IMR-90 (cell line): ENCODE results near the gene C7orf57.
A peak's percentile ranks its signal among the peaks of the same experiment; 100 is the strongest.

ENCODE experiments used
- BHLHE40 ChIP-seq: fragments of 150-350 bp; IDR thresholded peaks from 2 replicates; pipeline ENCODE4 v1.6.1; 2016; ENCODE audit warnings: mild to moderate bottlenecking, low read depth, low read length
- CEBPB ChIP-seq: IDR thresholded peaks from 2 replicates; pipeline ENCODE4 v1.6.1; 2012; ENCODE audit warnings: low read depth, low read length, improper control_type of control experiment
- CHD1 ChIP-seq: IDR thresholded peaks from 2 replicates; pipeline ENCODE4 v1.6.1; 2012; ENCODE audit warnings: low read depth, low read length, improper control_type of control experiment
- ELK1 ChIP-seq: fragments of 150-350 bp; IDR thresholded peaks from 2 replicates; pipeline ENCODE4 v1.6.1; 2016; ENCODE audit warnings: low read depth, mild to moderate bottlenecking, low read length, moderate library complexity, borderline replicate concordance
- FOS ChIP-seq: fragments of 150-350 bp; IDR thresholded peaks from 2 replicates; pipeline ENCODE4 v1.6.1; 2016; ENCODE audit warnings: low read depth, low read length
- MAFK ChIP-seq: IDR thresholded peaks from 2 replicates; pipeline ENCODE4 v1.6.1; 2012; ENCODE audit warnings: low read depth, low read length, improper control_type of control experiment
- MAZ ChIP-seq: IDR thresholded peaks from 2 replicates; pipeline ENCODE4 v1.6.1; 2012; ENCODE audit warnings: low read depth, mild to moderate bottlenecking, low read length, improper control_type of control experiment, moderate library complexity, borderline replicate concordance
- MXI1 ChIP-seq: IDR thresholded peaks from 2 replicates; pipeline ENCODE4 v1.6.1; 2012; ENCODE audit warnings: low read depth, mild to moderate bottlenecking, low read length, moderate library complexity, borderline replicate concordance
- POLR2A ChIP-seq: IDR thresholded peaks from 2 replicates; pipeline ENCODE4 v1.6.1; 2012; ENCODE audit warnings: mild to moderate bottlenecking, low read depth, low read length
- RAD21 ChIP-seq: IDR thresholded peaks from 2 replicates; pipeline ENCODE4 v1.6.1; 2012; ENCODE audit warnings: low read length, improper control_type of control experiment
- RCOR1 ChIP-seq: IDR thresholded peaks from 2 replicates; pipeline ENCODE4 v1.6.1; 2012; ENCODE audit warnings: mild to moderate bottlenecking, low read length, improper control_type of control experiment; ENCODE audit not compliant: insufficient replicate concordance
- SMC3 ChIP-seq: fragments of 150-350 bp; IDR thresholded peaks from 2 replicates; pipeline ENCODE4 v1.6.1; 2016; ENCODE audit warnings: low read depth, mild to moderate bottlenecking, antibody characterized with exemption, low read length, moderate library complexity
- USF2 ChIP-seq: fragments of 150-350 bp; IDR thresholded peaks from 2 replicates; pipeline ENCODE4 v1.6.1; 2017; ENCODE audit warnings: mild to moderate bottlenecking, antibody characterized with exemption, low read length, low read depth
- TF ChIP-seq, protein P1 (sequence below): conservative IDR thresholded peaks from 2 replicates; pipeline ENCODE4 v1.5.1; 2012; ENCODE audit warnings: mild to moderate bottlenecking, low read depth, low read length, improper control_type of control experiment

- TF ChIP-seq POLR2A (0 out of 2 replicates have a peak, but pooled peaks have one; percentile 2), CEBPB (no peak), SMC3 (no peak), CHD1 (no peak), USF2 (no peak), MAFK (no peak), RAD21 (no peak), FOS (no peak), RCOR1 (no peak), MAZ (no peak), MXI1 (no peak), BHLHE40 (no peak), ELK1 (no peak)
- TF ChIP-seq, protein P1, sequence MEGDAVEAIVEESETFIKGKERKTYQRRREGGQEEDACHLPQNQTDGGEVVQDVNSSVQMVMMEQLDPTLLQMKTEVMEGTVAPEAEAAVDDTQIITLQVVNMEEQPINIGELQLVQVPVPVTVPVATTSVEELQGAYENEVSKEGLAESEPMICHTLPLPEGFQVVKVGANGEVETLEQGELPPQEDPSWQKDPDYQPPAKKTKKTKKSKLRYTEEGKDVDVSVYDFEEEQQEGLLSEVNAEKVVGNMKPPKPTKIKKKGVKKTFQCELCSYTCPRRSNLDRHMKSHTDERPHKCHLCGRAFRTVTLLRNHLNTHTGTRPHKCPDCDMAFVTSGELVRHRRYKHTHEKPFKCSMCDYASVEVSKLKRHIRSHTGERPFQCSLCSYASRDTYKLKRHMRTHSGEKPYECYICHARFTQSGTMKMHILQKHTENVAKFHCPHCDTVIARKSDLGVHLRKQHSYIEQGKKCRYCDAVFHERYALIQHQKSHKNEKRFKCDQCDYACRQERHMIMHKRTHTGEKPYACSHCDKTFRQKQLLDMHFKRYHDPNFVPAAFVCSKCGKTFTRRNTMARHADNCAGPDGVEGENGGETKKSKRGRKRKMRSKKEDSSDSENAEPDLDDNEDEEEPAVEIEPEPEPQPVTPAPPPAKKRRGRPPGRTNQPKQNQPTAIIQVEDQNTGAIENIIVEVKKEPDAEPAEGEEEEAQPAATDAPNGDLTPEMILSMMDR = no peak
Observed at GRCh38 chr7:48090095-48090805, 54.9 kb downstream of the C7orf57 start.
